ENCODE data around the gene PROC.
A peak's percentile ranks its signal among the peaks of the same experiment; 100 is the strongest.

PROC gene

GRCh38 chr2:127382831-127383230, 35.4 kb upstream of the PROC start:
- TF ChIP-seq PAX5 (IDR thresholded peaks at IDR 0.05; ENCODE audit: insufficient read depth, low read length, severe bottlenecking) (no peak), TAF1 (IDR thresholded peaks at IDR 0.05; ENCODE audit: low read depth, low read length) (no peak), POLR2A (IDR thresholded peaks at IDR 0.05; ENCODE audit: low read depth, low read length) (no peak), POLR2AphosphoS5 (IDR thresholded peaks at IDR 0.05; ENCODE audit: low read depth, low read length) (no peak), SPI1 (IDR thresholded peaks at IDR 0.05; ENCODE audit: low read depth, low read length) (no peak), POU2F2 (IDR thresholded peaks at IDR 0.05; ENCODE audit: low read depth, low read length) (no peak)
- FAIRE-seq = no peak
- DNase-seq (ENCODE audit: insufficient read length, low spot score) = no peak

GRCh38 chr2:127384529-127384928, 33.7 kb upstream of the PROC start:
- FAIRE-seq (no peak), DNase-seq (ENCODE audit: insufficient read length, low spot score) (no peak)
- TF ChIP-seq POU2F2 (IDR thresholded peaks at IDR 0.05; ENCODE audit: low read depth, low read length) (no peak), SPI1 (IDR thresholded peaks at IDR 0.05; ENCODE audit: low read depth, low read length) (no peak), PAX5 (IDR thresholded peaks at IDR 0.05; ENCODE audit: insufficient read depth, low read length, severe bottlenecking) (no peak), POLR2A (IDR thresholded peaks at IDR 0.05; ENCODE audit: low read depth, low read length) (no peak), POLR2AphosphoS5 (IDR thresholded peaks at IDR 0.05; ENCODE audit: low read depth, low read length) (no peak), TAF1 (IDR thresholded peaks at IDR 0.05; ENCODE audit: low read depth, low read length) (no peak)

- TF ChIP-seq TAF1 (IDR thresholded peaks at IDR 0.05; ENCODE audit: low read depth, low read length) (no peak), POLR2AphosphoS5 (IDR thresholded peaks at IDR 0.05; ENCODE audit: low read depth, low read length) (no peak), POU2F2 (IDR thresholded peaks at IDR 0.05; ENCODE audit: low read depth, low read length) (no peak), PAX5 (IDR thresholded peaks at IDR 0.05; ENCODE audit: insufficient read depth, low read length, severe bottlenecking) (no peak), SPI1 (IDR thresholded peaks at IDR 0.05; ENCODE audit: low read depth, low read length) (no peak), POLR2A (IDR thresholded peaks at IDR 0.05; ENCODE audit: low read depth, low read length) (no peak)
- FAIRE-seq = no peak
- DNase-seq (ENCODE audit: insufficient read length, low spot score) = no peak
These were observed 32.0 kb upstream of the PROC start for GRCh38 chr2:127386246-127386645.

GRCh38 chr2:127386764-127387654, 31.2 kb upstream of the PROC start:
- DNase-seq (ENCODE audit: insufficient read length, low spot score) = peak; percentile 61
- TF ChIP-seq POLR2A (IDR thresholded peaks at IDR 0.05; ENCODE audit: low read depth, low read length) (0 out of 2 replicates have a peak, but pooled peaks have one; percentile 38), SPI1 (IDR thresholded peaks at IDR 0.05; ENCODE audit: low read depth, low read length) (no peak)
- FAIRE-seq = no peak

- FAIRE-seq = peak; percentile 100
- TF ChIP-seq TAF1 (IDR thresholded peaks at IDR 0.05; ENCODE audit: low read depth, low read length) (peak; percentile 63; the same call in 1 of the 2 replicates), POU2F2 (IDR thresholded peaks at IDR 0.05; ENCODE audit: low read depth, low read length) (peak; percentile 69), POLR2A (IDR thresholded peaks at IDR 0.05; ENCODE audit: low read depth, low read length) (peak; percentile 89), POLR2AphosphoS5 (IDR thresholded peaks at IDR 0.05; ENCODE audit: low read depth, low read length) (peak; percentile 89), SPI1 (IDR thresholded peaks at IDR 0.05; ENCODE audit: low read depth, low read length) (no peak), PAX5 (IDR thresholded peaks at IDR 0.05; ENCODE audit: insufficient read depth, low read length, severe bottlenecking) (peak; percentile 10)
- DNase-seq (ENCODE audit: insufficient read length, low spot score) = peak; percentile 82
These were observed 30.4 kb upstream of the PROC start, which contains the start of gene MAP3K2 for GRCh38 chr2:127387655-127388422. Gene MAP3K2, minus strand, starts transcription at chr2:127387975. Its CDS starts 44,846 bp downstream, at chr2:127343129.

GRCh38 chr2:127388423-127389164, 29.6 kb upstream of the PROC start:
- peak; percentile 9 for FAIRE-seq
- no peak for DNase-seq (ENCODE audit: insufficient read length, low spot score)
- TF ChIP-seq SPI1 (IDR thresholded peaks at IDR 0.05; ENCODE audit: low read depth, low read length) (no peak), POLR2AphosphoS5 (IDR thresholded peaks at IDR 0.05; ENCODE audit: low read depth, low read length) (peak; percentile 36; the same call in 1 of the 2 replicates)

- FAIRE-seq (peak; percentile 92), DNase-seq (ENCODE audit: insufficient read length, low spot score) (no peak)
- TF ChIP-seq TAF1 (IDR thresholded peaks at IDR 0.05; ENCODE audit: low read depth, low read length) = no peak
- peak; percentile 89 for TF ChIP-seq SPI1 (IDR thresholded peaks at IDR 0.05; ENCODE audit: low read depth, low read length)
These were observed 28.3 kb upstream of the PROC start for GRCh38 chr2:127389778-127390435.

GRCh38 chr2:127392133-127392827, 25.9 kb upstream of the PROC start:
- no peak for DNase-seq (ENCODE audit: insufficient read length, low spot score)
- FAIRE-seq = no peak
- TF ChIP-seq POU2F2 (IDR thresholded peaks at IDR 0.05; ENCODE audit: low read depth, low read length) = no peak
- TF ChIP-seq SPI1 (IDR thresholded peaks at IDR 0.05; ENCODE audit: low read depth, low read length) = peak; percentile 45
- TF ChIP-seq PAX5 (IDR thresholded peaks at IDR 0.05; ENCODE audit: insufficient read depth, low read length, severe bottlenecking) = no peak
- TF ChIP-seq POLR2AphosphoS5 (IDR thresholded peaks at IDR 0.05; ENCODE audit: low read depth, low read length) = no peak
- TF ChIP-seq TAF1 (IDR thresholded peaks at IDR 0.05; ENCODE audit: low read depth, low read length) = no peak
